Ovary (tissue), 3 donors: ENCODE data around the gene HOXB9.

Source experiments
- EP300 ChIP-seq: sonication (generic); formaldehyde crosslinking; IDR thresholded peaks from one replicate; pipeline ENCODE4 v1.6.1; 2017; ENCODE audit warnings: antibody characterized with exemption
- POLR2A ChIP-seq: fragments of 450-650 bp; IDR thresholded peaks from one replicate; pipeline ENCODE4 v1.6.1; 2017; ENCODE audit warnings: antibody characterized with exemption, mild to moderate bottlenecking, moderate library complexity
- TF ChIP-seq, protein P1 (sequence below), 3 donors: fragments of 450-650 bp in 2 of 3; fragments of 200-600 bp in 1 of 3; IDR thresholded peaks; one replicate each; pipeline versions ENCODE4 v1.5.1 to v1.8.0; 2016 to 2022; ENCODE audit warnings: antibody characterized with exemption in 3 of 3, mild to moderate bottlenecking in 1 of 3
- donor health status: DM: no; HTN: no; CAD: no.

DNA sequence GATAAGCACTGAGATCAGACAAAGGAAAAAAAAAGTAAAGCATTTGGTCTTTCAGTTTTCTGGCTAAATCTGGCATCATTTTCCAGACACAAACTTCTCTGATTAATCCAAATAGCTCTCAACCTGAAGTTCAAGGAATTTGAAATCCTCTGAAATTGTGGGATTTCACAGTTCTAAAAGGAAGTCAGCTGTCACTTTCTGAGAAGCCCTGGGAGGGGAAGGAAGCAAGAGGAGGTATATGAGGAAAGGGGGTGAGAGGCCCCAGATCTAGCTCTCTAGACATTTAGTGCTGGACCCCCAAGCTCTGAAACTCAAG is 17.5 kb upstream of the HOXB9 start:
- TF ChIP-seq, protein P1, sequence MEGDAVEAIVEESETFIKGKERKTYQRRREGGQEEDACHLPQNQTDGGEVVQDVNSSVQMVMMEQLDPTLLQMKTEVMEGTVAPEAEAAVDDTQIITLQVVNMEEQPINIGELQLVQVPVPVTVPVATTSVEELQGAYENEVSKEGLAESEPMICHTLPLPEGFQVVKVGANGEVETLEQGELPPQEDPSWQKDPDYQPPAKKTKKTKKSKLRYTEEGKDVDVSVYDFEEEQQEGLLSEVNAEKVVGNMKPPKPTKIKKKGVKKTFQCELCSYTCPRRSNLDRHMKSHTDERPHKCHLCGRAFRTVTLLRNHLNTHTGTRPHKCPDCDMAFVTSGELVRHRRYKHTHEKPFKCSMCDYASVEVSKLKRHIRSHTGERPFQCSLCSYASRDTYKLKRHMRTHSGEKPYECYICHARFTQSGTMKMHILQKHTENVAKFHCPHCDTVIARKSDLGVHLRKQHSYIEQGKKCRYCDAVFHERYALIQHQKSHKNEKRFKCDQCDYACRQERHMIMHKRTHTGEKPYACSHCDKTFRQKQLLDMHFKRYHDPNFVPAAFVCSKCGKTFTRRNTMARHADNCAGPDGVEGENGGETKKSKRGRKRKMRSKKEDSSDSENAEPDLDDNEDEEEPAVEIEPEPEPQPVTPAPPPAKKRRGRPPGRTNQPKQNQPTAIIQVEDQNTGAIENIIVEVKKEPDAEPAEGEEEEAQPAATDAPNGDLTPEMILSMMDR (IDR thresholded peaks at IDR 0.05), result no peak
- TF ChIP-seq POLR2A, result no peak
- no peak for TF ChIP-seq EP300
